ENCODE data around the gene RCAN2.

The RCAN2 gene

GRCh38 chr6:46265373-46265772, 225.9 kb downstream of the RCAN2 start:
- DNase-seq (no peak), ATAC-seq (no peak)
- no peaks in the 10 kb centered on the region for H3K9me3 Mint-ChIP-seq
- no peaks in the 10 kb centered on the region for H3K4me1 Mint-ChIP-seq
- H3K27me3 Mint-ChIP-seq = no peaks in the 10 kb centered on the region
- no peak overlapping the region for H3K27ac Mint-ChIP-seq
- no peak overlapping the region for H3K4me3 Mint-ChIP-seq

- DNase-seq = no peak
- Mint-ChIP-seq H3K4me3 (no peak overlapping the region), H3K27ac (no peak overlapping the region), H3K9me3 (no peaks in the 10 kb centered on the region), H3K4me1 (no peaks in the 10 kb centered on the region), H3K27me3 (no peaks in the 10 kb centered on the region)
- ATAC-seq = no peak
Measured at GRCh38 chr6:46263707-46264086, 227.6 kb downstream of the RCAN2 start.

GRCh38 chr6:46262928-46263706, 228.1 kb downstream of the RCAN2 start:
- DNase-seq (no peak), ATAC-seq (no peak)
- no peaks in the 10 kb centered on the region for H3K9me3 Mint-ChIP-seq
- no peaks in the 10 kb centered on the region for H3K27me3 Mint-ChIP-seq
- no peak overlapping the region for H3K4me3 Mint-ChIP-seq
- H3K4me1 Mint-ChIP-seq = no peaks in the 10 kb centered on the region
- H3K27ac Mint-ChIP-seq = no peak overlapping the region

- H3K27ac Mint-ChIP-seq = no peak overlapping the region
- ATAC-seq = no peak
- H3K9me3 Mint-ChIP-seq = no peaks in the 10 kb centered on the region
- H3K4me1 Mint-ChIP-seq = no peaks in the 10 kb centered on the region
- H3K4me3 Mint-ChIP-seq = no peak overlapping the region
- H3K27me3 Mint-ChIP-seq = no peaks in the 10 kb centered on the region
- no peak for DNase-seq
Measured at GRCh38 chr6:46258249-46258648, 233.0 kb downstream of the RCAN2 start.

GRCh38 chr6:46255528-46255927, 235.7 kb downstream of the RCAN2 start:
- no peak for ATAC-seq
- no peaks in the 10 kb centered on the region for H3K9me3 Mint-ChIP-seq
- DNase-seq = no peak
- no peak overlapping the region for H3K27ac Mint-ChIP-seq
- H3K4me1 Mint-ChIP-seq = no peaks in the 10 kb centered on the region
- no peak overlapping the region for H3K4me3 Mint-ChIP-seq
- H3K27me3 Mint-ChIP-seq = no peaks in the 10 kb centered on the region

GRCh38 chr6:46254946-46255345, 236.3 kb downstream of the RCAN2 start:
- no peaks in the 10 kb centered on the region for H3K4me1 Mint-ChIP-seq

GRCh38 chr6:46254331-46254730, 236.9 kb downstream of the RCAN2 start:
- H3K27ac Mint-ChIP-seq = no peak overlapping the region
- no peaks in the 10 kb centered on the region for H3K9me3 Mint-ChIP-seq
- no peak for ATAC-seq
- H3K27me3 Mint-ChIP-seq = no peaks in the 10 kb centered on the region
- H3K4me3 Mint-ChIP-seq = no peak overlapping the region
- DNase-seq = no peak
- no peaks in the 10 kb centered on the region for H3K4me1 Mint-ChIP-seq

More at GRCh38 chr6:46254946-46255345, 236.3 kb downstream of the RCAN2 start:
- H3K9me3 Mint-ChIP-seq = no peaks in the 10 kb centered on the region
- ATAC-seq = no peak
- no peak overlapping the region for H3K4me3 Mint-ChIP-seq
- no peaks in the 10 kb centered on the region for H3K27me3 Mint-ChIP-seq
- DNase-seq = no peak
- H3K27ac Mint-ChIP-seq = no peak overlapping the region

GRCh38 chr6:46251583-46252339, 239.5 kb downstream of the RCAN2 start:
- no peak overlapping the region for H3K4me3 Mint-ChIP-seq

GRCh38 chr6:46248143-46248542, 243.1 kb downstream of the RCAN2 start:
- DNase-seq = no peak
- no peak overlapping the region for H3K27ac Mint-ChIP-seq
- no peaks in the 10 kb centered on the region for H3K9me3 Mint-ChIP-seq
- no peak overlapping the region for H3K4me3 Mint-ChIP-seq
- no peaks in the 10 kb centered on the region for H3K4me1 Mint-ChIP-seq
- ATAC-seq = no peak
- H3K27me3 Mint-ChIP-seq = no peaks in the 10 kb centered on the region

More at GRCh38 chr6:46251583-46252339, 239.5 kb downstream of the RCAN2 start:
- Mint-ChIP-seq H3K4me1 (no peaks in the 10 kb centered on the region), H3K27ac (no peak overlapping the region), H3K9me3 (no peaks in the 10 kb centered on the region), H3K27me3 (no peaks in the 10 kb centered on the region)
- ATAC-seq (no peak), DNase-seq (no peak)

- DNase-seq (no peak), ATAC-seq (no peak)
- no peak overlapping the region for H3K4me3 Mint-ChIP-seq
- no peaks in the 10 kb centered on the region for H3K9me3 Mint-ChIP-seq
- H3K27ac Mint-ChIP-seq = no peak overlapping the region
- no peaks in the 10 kb centered on the region for H3K27me3 Mint-ChIP-seq
- no peaks in the 10 kb centered on the region for H3K4me1 Mint-ChIP-seq
Measured at GRCh38 chr6:46246727-46247126, 244.5 kb downstream of the RCAN2 start.

GRCh38 chr6:46246081-46246480, 245.2 kb downstream of the RCAN2 start:
- Mint-ChIP-seq H3K4me3 (no peak overlapping the region), H3K27me3 (no peaks in the 10 kb centered on the region), H3K4me1 (no peaks in the 10 kb centered on the region), H3K9me3 (no peaks in the 10 kb centered on the region), H3K27ac (no peak overlapping the region)
- ATAC-seq (no peak), DNase-seq (no peak)

- Mint-ChIP-seq H3K4me1 (no peaks in the 10 kb centered on the region), H3K9me3 (no peaks in the 10 kb centered on the region)
- no peak for ATAC-seq
Measured at GRCh38 chr6:46244670-46245069, 246.6 kb downstream of the RCAN2 start.

GRCh38 chr6:46243754-46244153, 247.5 kb downstream of the RCAN2 start:
- peaks cover 12% of the 10 kb centered on the region for H3K27me3 Mint-ChIP-seq
- DNase-seq = no peak
- no peak overlapping the region for H3K27ac Mint-ChIP-seq
- no peaks in the 10 kb centered on the region for H3K4me1 Mint-ChIP-seq
- H3K9me3 Mint-ChIP-seq = no peaks in the 10 kb centered on the region
- no peak overlapping the region for H3K4me3 Mint-ChIP-seq
- no peak for ATAC-seq

More at GRCh38 chr6:46244670-46245069, 246.6 kb downstream of the RCAN2 start:
- no peak overlapping the region for H3K27ac Mint-ChIP-seq
- peaks cover 5% of the 10 kb centered on the region for H3K27me3 Mint-ChIP-seq
- no peak for DNase-seq
- no peak overlapping the region for H3K4me3 Mint-ChIP-seq

GRCh38 chr6:46242921-46243320, 248.3 kb downstream of the RCAN2 start:
- H3K27ac Mint-ChIP-seq = no peak overlapping the region
- no peak for DNase-seq
- H3K4me1 Mint-ChIP-seq = no peaks in the 10 kb centered on the region
- no peak overlapping the region for H3K4me3 Mint-ChIP-seq
- peaks cover 15% of the 10 kb centered on the region for H3K27me3 Mint-ChIP-seq
- ATAC-seq = no peak
- H3K9me3 Mint-ChIP-seq = no peaks in the 10 kb centered on the region

- Mint-ChIP-seq H3K27me3 (peaks cover 20% of the 10 kb centered on the region), H3K9me3 (no peaks in the 10 kb centered on the region), H3K4me3 (no peak overlapping the region), H3K4me1 (no peaks in the 10 kb centered on the region), H3K27ac (no peak overlapping the region)
- DNase-seq = no peak
- ATAC-seq = no peak
Measured at GRCh38 chr6:46240866-46241565, 250.2 kb downstream of the RCAN2 start.

- DNase-seq (no peak), ATAC-seq (no peak)
- Mint-ChIP-seq H3K4me3 (no peak overlapping the region), H3K4me1 (no peaks in the 10 kb centered on the region), H3K27me3 (peaks cover 25% of the 10 kb centered on the region), H3K27ac (no peak overlapping the region), H3K9me3 (peaks cover 0 to 5% of the 10 kb centered on the region in 2 donors)
Measured at GRCh38 chr6:46236752-46237151, 254.5 kb downstream of the RCAN2 start.
